Activated naive CD4-positive, alpha-beta T cell treated with anti-CD3 and anti-CD28 coated beads, Interleukin-2, amount 10 ng/mL, durations not matched to agents 7 days and 5 days (primary cell): Measurements from ENCODE around the gene ZNF587B.
"Not testable (repeated sequence)": the region's sequence is repeated elsewhere in the genome, so short reads cannot be mapped to it uniquely, and the experiment has no call there.

Source experiments
- CTCF ChIA-PET: fragments of 350-600 bp; sonication (Branson Sonifier 250); formaldehyde crosslinking; loops from one replicate; lab custom pipeline; 2021; ENCODE audit warnings: antibody characterized with exemption; lab: Charles Lee
- DNase-seq: peaks from one replicate; pipeline ENCODE4 v3.0.0-alpha.2; 2020
- H3K27ac Mint-ChIP-seq: one replicate; pipeline ENCODE4 v1.8.0; 2021; ENCODE audit warnings: mild to moderate bottlenecking, moderate library complexity, mixed read lengths
- H3K27me3 Mint-ChIP-seq: one replicate; pipeline ENCODE4 v1.8.0; 2021; ENCODE audit warnings: mild to moderate bottlenecking, mixed read lengths
- H3K36me3 Mint-ChIP-seq: one replicate; pipeline ENCODE4 v1.8.0; 2021; ENCODE audit warnings: mixed read lengths
- H3K4me1 Mint-ChIP-seq: one replicate; pipeline ENCODE4 v1.8.0; 2021; ENCODE audit warnings: mixed read lengths
- H3K4me3 Mint-ChIP-seq: one replicate; pipeline ENCODE4 v1.8.0; 2021; ENCODE audit warnings: mild to moderate bottlenecking, moderate library complexity, mixed read lengths
- H3K9me3 Mint-ChIP-seq: one replicate; pipeline ENCODE4 v1.8.0; 2021; ENCODE audit warnings: mixed read lengths

Gene ZNF587B

GRCh38 chr19:57825511-57825910 lies 4.6 kb upstream of the ZNF587B start:
- Mint-ChIP-seq H3K36me3 (peaks cover 67% of the 10 kb centered on the region), H3K4me3 (no peak overlapping the region), H3K9me3 (peaks cover 5% of the 10 kb centered on the region), H3K4me1 (peaks cover 30% of the 10 kb centered on the region), H3K27ac (no peak overlapping the region), H3K27me3 (no peaks in the 10 kb centered on the region)
- DNase-seq, result no peak
- CTCF ChIA-PET, result no interaction called here

DNA sequence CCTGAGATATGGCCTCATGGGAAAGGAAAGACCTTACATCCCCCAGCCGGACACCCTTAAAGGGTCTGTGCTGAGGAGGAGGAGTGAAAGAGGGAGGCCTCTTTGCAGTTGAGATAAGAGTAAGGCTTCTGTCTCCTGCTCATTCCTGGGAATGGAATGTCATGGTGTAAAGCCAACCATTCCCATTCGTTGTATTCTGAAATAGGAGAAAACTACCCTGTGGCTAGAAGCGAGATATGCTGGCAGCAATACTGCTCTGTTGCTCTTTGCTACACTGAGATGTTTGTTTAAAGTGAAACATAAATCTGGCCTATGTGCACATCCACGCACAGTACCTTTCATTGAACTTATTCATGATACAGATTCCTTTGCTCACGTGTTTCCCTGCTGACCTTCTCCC lies 783 bp upstream of the ZNF587B start:
- no peak overlapping the region for H3K4me3 Mint-ChIP-seq
- no peaks in the 10 kb centered on the region for H3K27me3 Mint-ChIP-seq
- peaks cover 5% of the 10 kb centered on the region for H3K9me3 Mint-ChIP-seq
- H3K27ac Mint-ChIP-seq, result peak overlapping the region; percentile 33
- H3K4me1 Mint-ChIP-seq, result peaks cover 3% of the 10 kb centered on the region
- DNase-seq, result no peak
- CTCF ChIA-PET, result no interaction called here
- peaks cover 55% of the 10 kb centered on the region for H3K36me3 Mint-ChIP-seq

DNA sequence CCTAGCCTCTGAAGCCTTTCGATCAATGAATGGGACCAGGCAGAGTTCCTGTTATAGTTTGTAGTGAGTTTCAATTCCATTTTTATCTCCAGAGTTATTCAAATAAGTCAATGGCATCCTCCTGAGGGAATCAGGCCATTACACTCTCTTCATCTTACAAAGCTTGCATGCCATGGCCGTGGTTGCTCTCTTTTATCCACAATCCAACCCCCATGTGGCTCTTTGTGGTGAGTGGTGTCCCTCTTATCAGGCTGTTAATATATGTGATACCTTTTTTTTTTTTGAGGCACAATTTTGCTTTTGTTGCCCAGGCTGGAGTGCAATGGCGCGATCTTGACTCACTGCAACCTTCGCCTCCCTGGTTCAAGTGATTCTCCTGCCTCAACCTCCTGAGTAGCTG lies 6.9 kb downstream of the ZNF587B start:
- H3K27ac Mint-ChIP-seq, DNase-seq, H3K4me3 Mint-ChIP-seq, CTCF ChIA-PET, H3K9me3 Mint-ChIP-seq, H3K27me3 Mint-ChIP-seq: not testable (repeated sequence)
- H3K4me1 Mint-ChIP-seq, result peaks cover 12% of the 10 kb centered on the region
- peaks cover 44% of the 10 kb centered on the region for H3K36me3 Mint-ChIP-seq

- Mint-ChIP-seq H3K4me1 (peaks cover 12% of the 10 kb centered on the region), H3K27ac (peak overlapping the region; percentile 60), H3K36me3 (peaks cover 52% of the 10 kb centered on the region)
- H3K27me3 Mint-ChIP-seq, CTCF ChIA-PET, DNase-seq, H3K4me3 Mint-ChIP-seq, H3K9me3 Mint-ChIP-seq: not testable (repeated sequence)
Observed at GRCh38 chr19:57838622-57839191, 8.6 kb downstream of the ZNF587B start.

GRCh38 chr19:57841122-57841763 lies 11.1 kb downstream of the ZNF587B start:
- H3K27ac Mint-ChIP-seq, result peak overlapping the region; percentile 7
- no peaks in the 10 kb centered on the region for H3K9me3 Mint-ChIP-seq
- H3K27me3 Mint-ChIP-seq, result no peaks in the 10 kb centered on the region
- no peak for DNase-seq
- CTCF ChIA-PET, result no interaction called here
- no peak overlapping the region for H3K4me3 Mint-ChIP-seq
- peaks cover 12% of the 10 kb centered on the region for H3K4me1 Mint-ChIP-seq
- H3K36me3 Mint-ChIP-seq, result peaks cover 68% of the 10 kb centered on the region

DNA sequence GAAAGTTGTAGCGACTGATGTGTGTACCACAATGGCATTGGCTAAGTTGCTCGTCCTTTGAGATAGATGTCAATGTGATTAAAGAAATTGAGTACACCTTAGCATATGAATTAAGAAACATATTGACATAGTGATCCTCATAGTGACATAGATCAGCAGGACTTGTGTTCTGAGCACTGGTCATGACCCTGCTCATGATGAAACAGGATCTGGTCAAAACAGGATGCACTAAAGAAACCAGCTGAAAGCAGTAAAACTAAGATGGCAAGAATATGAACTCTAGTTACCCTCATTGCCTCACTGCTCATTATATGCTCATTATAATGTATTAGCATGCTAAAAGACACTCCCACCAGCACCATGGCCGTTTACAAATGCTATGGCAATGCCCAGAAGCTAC lies 17.1 kb downstream of the ZNF587B start:
- H3K36me3 Mint-ChIP-seq, result peaks cover 61% of the 10 kb centered on the region
- CTCF ChIA-PET, H3K27me3 Mint-ChIP-seq, H3K4me3 Mint-ChIP-seq, DNase-seq, H3K27ac Mint-ChIP-seq, H3K9me3 Mint-ChIP-seq: not testable (repeated sequence)
- H3K4me1 Mint-ChIP-seq, result peaks cover 25% of the 10 kb centered on the region

DNA sequence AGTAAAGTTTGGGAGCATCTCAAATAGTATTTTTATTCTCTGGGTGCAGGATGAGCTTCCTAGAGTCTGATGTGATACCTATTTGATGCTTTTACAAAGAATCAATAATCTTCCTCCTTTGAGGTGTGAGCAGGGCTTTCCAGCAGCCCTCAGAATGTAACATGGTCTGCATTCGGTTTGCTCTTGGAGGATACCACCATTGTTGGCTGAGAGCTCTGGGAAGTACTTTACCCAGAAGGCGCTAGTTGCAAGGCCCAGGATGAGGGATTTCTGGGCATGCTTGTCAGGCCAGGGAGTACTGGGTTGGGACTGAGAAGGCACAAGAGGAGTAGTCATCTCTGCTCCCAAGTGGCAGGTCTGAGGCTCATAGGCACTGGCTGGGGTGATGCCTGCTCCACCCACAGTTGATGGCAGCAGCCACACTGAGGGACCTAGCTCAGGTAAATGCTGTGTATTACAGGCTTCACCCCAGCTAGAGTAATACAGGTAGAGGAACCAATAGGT lies 19.1 kb downstream of the ZNF587B start:
- Mint-ChIP-seq H3K4me1 (peaks cover 25% of the 10 kb centered on the region), H3K4me3 (peak overlapping the region; percentile 87), H3K27ac (peak overlapping the region; percentile 95), H3K36me3 (peaks cover 67% of the 10 kb centered on the region), H3K9me3 (peaks cover 17% of the 10 kb centered on the region)
- not testable (repeated sequence) for DNase-seq, H3K27me3 Mint-ChIP-seq
- CTCF ChIA-PET, result interaction anchor here (0.7 kb wide), 1 partner anchor 191 kb away, joined by 3 read pairs; no protein-coding TSS in a partner anchor

GRCh38 chr19:57849666-57850473 lies 19.8 kb downstream of the ZNF587B start, which contains the start of gene ZNF587:
TSS of gene ZNF587 (plus strand) at chr19:57849859. CDS start at chr19:57850039, 180 bp downstream.
- Mint-ChIP-seq H3K36me3 (peaks cover 67% of the 10 kb centered on the region), H3K4me1 (peaks cover 25% of the 10 kb centered on the region), H3K4me3 (peak within 1 kb of the TSS; percentile 87), H3K27ac (peak within 1 kb of the TSS; percentile 95), H3K9me3 (peaks cover 17% of the 10 kb centered on the region)
- not testable (repeated sequence) for H3K27me3 Mint-ChIP-seq
- CTCF ChIA-PET, result interaction anchor here (0.7 kb wide), 2 partner anchors 30 to 190 kb away, joined by 3 read pairs; no protein-coding TSS in a partner anchor
- DNase-seq, result peak; percentile 88

GRCh38 chr19:57850553-57851017 lies 20.5 kb downstream of the ZNF587B start:
- Mint-ChIP-seq H3K27me3 (no peaks in the 10 kb centered on the region), H3K4me3 (peak overlapping the region; percentile 87), H3K27ac (peak overlapping the region; percentile 95), H3K4me1 (peaks cover 25% of the 10 kb centered on the region), H3K36me3 (peaks cover 65% of the 10 kb centered on the region), H3K9me3 (peaks cover 18% of the 10 kb centered on the region)
- DNase-seq, result peak; percentile 34
- CTCF ChIA-PET, result interaction anchor here (0.7 kb wide), 1 partner anchor 31 kb away, joined by 3 read pairs; no protein-coding TSS in a partner anchor

DNA sequence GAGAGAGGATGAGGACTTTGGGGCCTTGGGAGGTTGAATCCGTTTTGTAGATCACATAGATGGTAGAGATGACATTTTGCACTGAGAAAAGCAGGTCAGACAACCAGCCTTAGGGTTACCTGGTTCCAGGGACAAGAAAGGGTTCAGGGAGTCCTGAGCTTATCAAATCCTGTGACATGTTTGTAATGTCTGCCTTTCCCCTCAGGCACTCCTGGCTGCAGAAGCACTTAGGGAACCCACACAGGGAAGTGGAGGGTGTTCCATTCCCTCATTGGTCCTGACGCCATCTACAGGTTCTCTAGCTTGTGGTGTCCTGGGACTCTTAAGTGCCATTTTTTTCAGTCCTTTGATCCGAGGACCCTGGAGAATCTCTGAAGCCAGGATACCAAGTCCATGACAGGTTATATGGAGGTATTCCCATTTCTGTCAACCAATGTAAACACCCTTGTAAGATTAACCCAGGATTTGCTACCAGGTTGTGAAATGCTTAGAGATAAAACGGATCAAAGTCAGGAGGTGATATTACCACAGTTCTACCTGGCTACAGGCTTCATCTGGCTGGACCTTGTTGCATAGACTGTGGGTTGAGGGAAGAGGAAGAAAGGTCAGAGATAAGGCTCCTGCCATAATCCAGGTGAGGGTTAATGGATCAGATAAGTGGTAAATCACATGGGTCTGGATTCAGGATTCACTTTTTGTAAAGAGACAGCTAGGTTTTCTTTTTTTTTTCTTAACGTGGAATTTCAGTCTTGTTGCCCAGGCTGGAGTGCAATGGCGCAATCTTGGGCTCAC lies 21.9 kb downstream of the ZNF587B start:
- H3K4me3 Mint-ChIP-seq, H3K27me3 Mint-ChIP-seq, CTCF ChIA-PET, H3K27ac Mint-ChIP-seq, DNase-seq: not testable (repeated sequence)
- Mint-ChIP-seq H3K9me3 (peaks cover 25% of the 10 kb centered on the region), H3K36me3 (peaks cover 71% of the 10 kb centered on the region), H3K4me1 (peaks cover 25% of the 10 kb centered on the region)

DNA sequence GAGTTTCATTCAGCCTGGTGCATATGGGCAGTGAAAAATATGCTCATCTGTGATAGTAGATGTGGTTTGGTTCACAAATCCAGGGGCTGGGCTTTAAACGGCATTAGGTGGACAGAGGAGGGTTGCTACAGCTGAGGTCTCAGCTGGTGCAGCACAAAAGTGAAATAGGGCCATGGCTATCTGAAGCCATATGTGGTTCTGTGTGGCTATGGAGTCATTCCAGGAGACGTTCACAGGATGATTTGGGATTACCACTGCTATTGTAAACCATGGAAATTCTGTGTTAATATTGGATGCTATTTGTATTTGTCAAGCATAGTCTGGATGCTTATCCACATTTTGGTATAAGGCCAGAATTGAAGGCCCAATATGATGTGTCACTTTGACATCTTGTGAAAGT lies 24.0 kb downstream of the ZNF587B start:
- peaks cover 37% of the 10 kb centered on the region for H3K9me3 Mint-ChIP-seq
- CTCF ChIA-PET, H3K27me3 Mint-ChIP-seq, H3K4me3 Mint-ChIP-seq, DNase-seq, H3K27ac Mint-ChIP-seq: not testable (repeated sequence)
- H3K36me3 Mint-ChIP-seq, result peaks cover 80% of the 10 kb centered on the region
- H3K4me1 Mint-ChIP-seq, result peaks cover 22% of the 10 kb centered on the region

DNA sequence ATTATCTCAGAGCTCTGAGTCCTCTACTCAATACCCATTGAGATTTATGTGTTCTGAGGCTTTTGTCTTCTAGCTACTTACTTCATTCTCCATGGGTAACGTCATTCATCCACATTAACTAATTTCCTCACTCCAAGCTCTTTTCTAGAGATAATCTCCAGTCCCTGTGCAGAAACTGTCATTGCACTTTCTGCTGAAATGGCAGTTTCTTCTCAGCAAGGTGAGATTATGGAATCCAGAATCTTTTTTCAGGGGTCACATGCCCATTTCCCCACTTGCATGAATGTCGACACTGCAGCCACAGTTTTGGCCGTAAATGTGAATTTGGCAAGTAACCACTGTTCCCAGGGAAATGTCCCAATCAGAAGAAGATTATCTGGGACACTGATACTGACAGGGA lies 32.3 kb downstream of the ZNF587B start:
- H3K27me3 Mint-ChIP-seq, H3K4me3 Mint-ChIP-seq, H3K27ac Mint-ChIP-seq, DNase-seq, H3K4me1 Mint-ChIP-seq, CTCF ChIA-PET: not testable (repeated sequence)
- Mint-ChIP-seq H3K36me3 (peaks cover 87% of the 10 kb centered on the region), H3K9me3 (peaks cover 56% of the 10 kb centered on the region)

DNA sequence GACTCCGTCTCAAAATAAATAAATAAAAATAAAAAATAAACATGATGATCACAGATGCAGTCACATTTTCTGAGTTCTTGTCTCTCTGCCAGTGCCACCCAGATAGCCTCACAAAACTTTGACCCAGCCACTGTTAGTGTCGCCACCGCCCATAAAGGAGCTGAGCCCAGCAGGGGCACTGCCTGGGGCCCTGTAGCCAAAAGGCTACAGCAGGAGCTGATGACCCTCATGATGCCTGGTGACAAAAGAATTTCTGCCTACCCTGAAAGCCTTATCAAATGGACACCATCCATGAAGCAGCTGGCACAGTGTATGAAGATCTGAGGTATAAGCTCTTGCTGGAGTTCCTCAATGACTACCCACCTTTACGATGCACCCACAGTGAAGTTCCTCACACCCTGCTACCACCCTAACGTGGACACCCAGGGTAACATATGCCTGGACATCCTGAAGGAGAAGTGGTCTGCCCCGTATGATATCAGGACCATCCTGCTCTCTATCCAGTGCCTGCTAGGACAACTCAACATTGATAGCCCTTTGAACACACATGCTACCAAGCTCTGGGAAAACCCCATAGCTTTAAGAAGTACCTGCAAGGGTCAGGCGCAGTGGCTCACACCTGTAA lies 37.9 kb downstream of the ZNF587B start:
- CTCF ChIA-PET, result no interaction called here
- Mint-ChIP-seq H3K4me1 (no peaks in the 10 kb centered on the region), H3K27me3 (no peaks in the 10 kb centered on the region), H3K27ac (no peak overlapping the region), H3K4me3 (no peak overlapping the region), H3K9me3 (peaks cover 60% of the 10 kb centered on the region), H3K36me3 (peaks cover 69% of the 10 kb centered on the region)
- DNase-seq, result no peak
